Measurements from ENCODE around the gene CA6.
"Not testable (repeated sequence)": the region's sequence is repeated elsewhere in the genome, so short reads cannot be mapped to it uniquely, and the experiment has no call there.

GRCh38 chr1:8896775-8897174 is 48.9 kb upstream of the CA6 start:
- not testable (repeated sequence) for TF ChIP-seq SUZ12 (IDR thresholded peaks at IDR 0.05; ENCODE audit: extremely low read depth, insufficient read depth, insufficient read length); YY1 (IDR thresholded peaks at IDR 0.05; ENCODE audit: insufficient read depth, insufficient read length)
